ENCODE results near the gene RPS5.
"Not testable (repeated sequence)": the region's sequence is repeated elsewhere in the genome, so short reads cannot be mapped to it uniquely, and the experiment has no call there.

RPS5 gene

GRCh38 chr19:58417071-58417470 lies 30.0 kb downstream of the RPS5 start:
- peaks cover 32 to 33% of the 10 kb centered on the region in 2 donors for H3K36me3 ChIP-seq (ENCODE audit: control insufficient read depth in 2 of 2, insufficient read depth in 2 of 2, low read length in 2 of 2)
- peaks cover 0 to 15% of the 10 kb centered on the region in 2 donors for H3K9me3 ChIP-seq (ENCODE audit: control insufficient read depth in 2 of 2, low read length in 2 of 2)
- no peaks in the 10 kb centered on the region for H3K27me3 ChIP-seq (ENCODE audit: control insufficient read depth in 1 of 2, insufficient read depth in 2 of 2, low read length in 2 of 2)
- no peak overlapping the region for H3K4me3 ChIP-seq (ENCODE audit: low read length in 2 of 2)
- H3K4me1 ChIP-seq (ENCODE audit: control insufficient read depth, insufficient read depth, low read length): no peaks in the 10 kb centered on the region
- H3K27ac ChIP-seq (ENCODE audit: low read length): no peak overlapping the region
- H3K9ac ChIP-seq (ENCODE audit: low read length in 2 of 2): no peak overlapping the region

GRCh38 chr19:58428617-58429016 lies 41.5 kb downstream of the RPS5 start:
- H3K27ac ChIP-seq (ENCODE audit: low read length): no peak overlapping the region
- no peaks in the 10 kb centered on the region for H3K4me1 ChIP-seq (ENCODE audit: control insufficient read depth, insufficient read depth, low read length)
- peaks cover 67 to 72% of the 10 kb centered on the region in 2 donors for H3K9me3 ChIP-seq (ENCODE audit: control insufficient read depth in 2 of 2, low read length in 2 of 2)
- H3K4me3 ChIP-seq (ENCODE audit: low read length in 2 of 2): no peak overlapping the region
- H3K36me3 ChIP-seq (ENCODE audit: control insufficient read depth in 2 of 2, insufficient read depth in 2 of 2, low read length in 2 of 2): peaks cover 17 to 20% of the 10 kb centered on the region in 2 donors
- no peak overlapping the region for H3K9ac ChIP-seq (ENCODE audit: low read length in 2 of 2)
- H3K27me3 ChIP-seq (ENCODE audit: control insufficient read depth in 1 of 2, insufficient read depth in 2 of 2, low read length in 2 of 2): no peaks in the 10 kb centered on the region

GRCh38 chr19:58429745-58430144 lies 42.7 kb downstream of the RPS5 start:
- H3K27me3 ChIP-seq (ENCODE audit: control insufficient read depth in 1 of 2, insufficient read depth in 2 of 2, low read length in 2 of 2): no peaks in the 10 kb centered on the region
- H3K36me3 ChIP-seq (ENCODE audit: control insufficient read depth in 2 of 2, insufficient read depth in 2 of 2, low read length in 2 of 2): peaks cover 28 to 31% of the 10 kb centered on the region in 2 donors
- no peak overlapping the region for H3K27ac ChIP-seq (ENCODE audit: low read length)
- no peaks in the 10 kb centered on the region for H3K4me1 ChIP-seq (ENCODE audit: control insufficient read depth, insufficient read depth, low read length)
- H3K4me3 ChIP-seq (ENCODE audit: low read length in 2 of 2): no peak overlapping the region
- H3K9ac ChIP-seq (ENCODE audit: low read length in 2 of 2): no peak overlapping the region
- H3K9me3 ChIP-seq (ENCODE audit: control insufficient read depth in 2 of 2, low read length in 2 of 2): peaks cover 78 to 83% of the 10 kb centered on the region in 2 donors

GRCh38 chr19:58434217-58434616 lies 47.1 kb downstream of the RPS5 start:
- H3K4me1 ChIP-seq (ENCODE audit: control insufficient read depth, insufficient read depth, low read length): peaks cover 2% of the 10 kb centered on the region
- peak overlapping the region in 1 of 2 donors; percentile 51 for H3K4me3 ChIP-seq (ENCODE audit: low read length in 2 of 2)
- peaks cover 79 to 91% of the 10 kb centered on the region in 2 donors for H3K9me3 ChIP-seq (ENCODE audit: control insufficient read depth in 2 of 2, low read length in 2 of 2)
- no peak overlapping the region for H3K27ac ChIP-seq (ENCODE audit: low read length)
- H3K36me3 ChIP-seq (ENCODE audit: control insufficient read depth in 2 of 2, insufficient read depth in 2 of 2, low read length in 2 of 2): peaks cover 59 to 61% of the 10 kb centered on the region in 2 donors
- no peak overlapping the region for H3K9ac ChIP-seq (ENCODE audit: low read length in 2 of 2)
- no peaks in the 10 kb centered on the region for H3K27me3 ChIP-seq (ENCODE audit: control insufficient read depth in 1 of 2, insufficient read depth in 2 of 2, low read length in 2 of 2)

GRCh38 chr19:58439576-58440554 lies 52.8 kb downstream of the RPS5 start, which contains the start of gene ZNF132:
Gene ZNF132, minus strand, starts transcription at chr19:58440153. Its CDS starts 332 bp downstream, at chr19:58439821.
- no peaks in the 10 kb centered on the region for H3K27me3 ChIP-seq (ENCODE audit: control insufficient read depth in 1 of 2, insufficient read depth in 2 of 2, low read length in 2 of 2)
- H3K27ac ChIP-seq (ENCODE audit: low read length): peak within 1 kb of the TSS; percentile 83
- H3K9ac ChIP-seq (ENCODE audit: low read length in 2 of 2): peak within 1 kb of the TSS; percentile 75 to 87
- H3K9me3 ChIP-seq (ENCODE audit: control insufficient read depth in 2 of 2, low read length in 2 of 2): peaks cover 29 to 44% of the 10 kb centered on the region in 2 donors
- H3K36me3 ChIP-seq (ENCODE audit: control insufficient read depth in 2 of 2, insufficient read depth in 2 of 2, low read length in 2 of 2): peaks cover 29 to 30% of the 10 kb centered on the region in 2 donors
- peaks cover 17% of the 10 kb centered on the region for H3K4me1 ChIP-seq (ENCODE audit: control insufficient read depth, insufficient read depth, low read length)
- H3K4me3 ChIP-seq (ENCODE audit: low read length in 2 of 2): peak within 1 kb of the TSS; percentile 96 to 97

- peak overlapping the region; percentile 96 to 97 for H3K4me3 ChIP-seq (ENCODE audit: low read length in 2 of 2)
- H3K27ac ChIP-seq (ENCODE audit: low read length): peak overlapping the region; percentile 83
- H3K27me3 ChIP-seq (ENCODE audit: control insufficient read depth in 1 of 2, insufficient read depth in 2 of 2, low read length in 2 of 2): no peaks in the 10 kb centered on the region
- peaks cover 22 to 23% of the 10 kb centered on the region in 2 donors for H3K36me3 ChIP-seq (ENCODE audit: control insufficient read depth in 2 of 2, insufficient read depth in 2 of 2, low read length in 2 of 2)
- H3K4me1 ChIP-seq (ENCODE audit: control insufficient read depth, insufficient read depth, low read length): peaks cover 17% of the 10 kb centered on the region
- peak overlapping the region; percentile 75 for H3K9ac ChIP-seq (ENCODE audit: low read length in 2 of 2)
- H3K9me3 ChIP-seq (ENCODE audit: control insufficient read depth in 2 of 2, low read length in 2 of 2): peaks cover 22 to 37% of the 10 kb centered on the region in 2 donors
These were observed 53.5 kb downstream of the RPS5 start for GRCh38 chr19:58440556-58440955.

- peaks cover 3 to 16% of the 10 kb centered on the region in 2 donors for H3K9me3 ChIP-seq (ENCODE audit: control insufficient read depth in 2 of 2, low read length in 2 of 2)
- not testable (repeated sequence) for H3K4me3 ChIP-seq (ENCODE audit: low read length in 2 of 2)
These were observed 55.9 kb downstream of the RPS5 start for GRCh38 chr19:58442986-58443385.

More at GRCh38 chr19:58442986-58443385, 55.9 kb downstream of the RPS5 start:
- H3K27me3 ChIP-seq (ENCODE audit: control insufficient read depth in 1 of 2, insufficient read depth in 2 of 2, low read length in 2 of 2); H3K9ac ChIP-seq (ENCODE audit: low read length in 2 of 2); H3K27ac ChIP-seq (ENCODE audit: low read length); H3K36me3 ChIP-seq (ENCODE audit: control insufficient read depth in 2 of 2, insufficient read depth in 2 of 2, low read length in 2 of 2): not testable (repeated sequence)
- peaks cover 17% of the 10 kb centered on the region for H3K4me1 ChIP-seq (ENCODE audit: control insufficient read depth, insufficient read depth, low read length)

Data from stomach smooth muscle (tissue), 2 donors.